K562 (cell line): ENCODE results near the gene KCNJ12. TPM values are rescaled to one million over a fixed set of nuclear protein-coding genes. Genes with fewer than 3 reads are reported as not detected.

Experiments
- ATAC-seq: fragments of 200-7000 bp; cut with Tn5 transposase; 3 replicates; pipeline ENCODE4 v1.9.1; 2020; ENCODE audit warnings: moderate library complexity
- BruUV-seq: library from RNA; stranded (reverse); fragments of 400-500 nt; replicated peaks from 2 replicates; lab custom pipeline; 2021; lab: Mats Ljungman, UMichigan
- CTCF ChIA-PET: fragments of 300-600 bp; formaldehyde crosslinking; extraction: SDS; loops from one replicate; lab custom pipeline; 2021; ENCODE audit warnings: low intra/inter-chr PET ratio; lab: Yijun Ruan, JAX
- POLR2A ChIA-PET: fragments of 300-600, 350-650 bp; sonication (Branson Sonifier 250); formaldehyde crosslinking; extraction: SDS; loops from one replicate; lab custom pipeline; 2021; ENCODE audit warnings: antibody characterized with exemption, inconsistent platforms; lab: Yijun Ruan, JAX
- DNase-seq, 4 experiments: peaks; one replicate each; pipeline versions ENCODE4 v3.0.0 to v3.0.0-alpha.2; 2011 to 2018; ENCODE audit warnings: low spot score in 3 of 4, mixed read lengths in 3 of 4; ENCODE audit errors: extremely low read depth in 1 of 4
- FAIRE-seq: peaks from 2 replicates; lab custom pipeline; 2011; peaks lifted over from hg19 to GRCh38; lab: Jason Lieb, UNC
- H2AFZ ChIP-seq: 2 replicates; pipeline ENCODE4 v1.6.0; 2011; ENCODE audit warnings: low read depth, low read length, control low read depth, inconsistent platforms
- H3K27ac ChIP-seq: fragments of 200-600 bp; 3 replicates; pipeline ENCODE4 v1.8.0; 2011; ENCODE audit warnings: low read depth, mild to moderate bottlenecking, control low read depth, inconsistent platforms, low read length, moderate library complexity, mixed read lengths; ENCODE audit errors: extremely low read depth
- H3K27me3 ChIP-seq, 2 experiments: fragments of 300-600 bp in 1 of 2; 2 replicates in 1 of 2; 3 replicates in 1 of 2; pipeline versions ENCODE4 v1.6.0 to v1.8.0; 2011; ENCODE audit warnings: inconsistent platforms in 2 of 2, low read length in 2 of 2, mild to moderate bottlenecking in 1 of 2, mixed read lengths in 1 of 2, moderate library complexity in 1 of 2; ENCODE audit not compliant: control insufficient read depth in 2 of 2, insufficient read depth in 2 of 2
- H3K36me3 ChIP-seq: fragments of 300-600 bp; 3 replicates; pipeline ENCODE4 v1.8.0; 2011; ENCODE audit warnings: mild to moderate bottlenecking, low read length, inconsistent platforms; ENCODE audit not compliant: control insufficient read depth, insufficient read depth
- H3K4me1 ChIP-seq, 2 experiments: fragments of 200-600 bp in 1 of 2; replicated peaks in 1 of 2; 2 replicates in 1 of 2; 3 replicates in 1 of 2; pipeline versions ENCODE4 v1.5.1 to v1.8.0; 2011; ENCODE audit warnings: inconsistent platforms in 2 of 2, low read length in 2 of 2, mild to moderate bottlenecking in 1 of 2, mixed read lengths in 1 of 2, moderate library complexity in 1 of 2; ENCODE audit not compliant: control insufficient read depth in 2 of 2, insufficient read depth in 2 of 2
- H3K4me2 ChIP-seq: 2 replicates; pipeline ENCODE4 v1.6.1; 2011; ENCODE audit warnings: low read length, control low read depth, inconsistent platforms, mixed read lengths; ENCODE audit not compliant: insufficient read depth
- H3K4me3 ChIP-seq: fragments of 200-600 bp; sonication (generic), shearing (Covaris generic); 2 replicates; pipeline ENCODE4 v1.5.1; 2016; ENCODE audit warnings: control low read depth, inconsistent platforms
- H3K79me2 ChIP-seq: fragments of 200-600 bp; 3 replicates; pipeline ENCODE4 v1.8.0; 2011; ENCODE audit warnings: low read length, inconsistent platforms; ENCODE audit not compliant: control insufficient read depth, insufficient read depth
- H3K9ac ChIP-seq, 2 experiments: 2 replicates each; pipeline versions ENCODE4 v1.6.0 to v1.6.1; 2011; ENCODE audit warnings: low read depth in 2 of 2, low read length in 2 of 2, control low read depth in 1 of 2, inconsistent platforms in 1 of 2, mild to moderate bottlenecking in 1 of 2, mixed read lengths in 1 of 2; ENCODE audit not compliant: insufficient read depth in 1 of 2
- H3K9me1 ChIP-seq: one replicate; pipeline ENCODE4 v1.6.0; 2011; ENCODE audit warnings: inconsistent platforms, mild to moderate bottlenecking, low read length, moderate library complexity; ENCODE audit not compliant: control insufficient read depth, insufficient read depth
- H3K9me3 ChIP-seq: replicated peaks from 2 replicates; pipeline ENCODE4 v1.5.1; 2011; ENCODE audit warnings: low read depth, low read length, inconsistent platforms; ENCODE audit not compliant: control insufficient read depth, insufficient read depth
- H4K20me1 ChIP-seq: replicated peaks from 2 replicates; pipeline ENCODE4 v1.6.1; 2011; ENCODE audit warnings: low read length, inconsistent platforms, mixed read lengths; ENCODE audit not compliant: control insufficient read depth, insufficient read depth
- CEBPB ChIP-seq: fragments of 450-650 bp; IDR thresholded peaks from 2 replicates; pipeline ENCODE4 v1.6.1; 2016; ENCODE audit warnings: missing genetic modification characterization, missing compliant biosample characterization
- TCF3 ChIP-seq: sonication (generic); formaldehyde crosslinking; IDR thresholded peaks from 2 replicates; pipeline ENCODE4 v1.4.0; 2020; ENCODE audit warnings: mild to moderate bottlenecking, missing genetic modification reagents
- ZNF175 ChIP-seq: fragments of 200-800 bp; sonication (Bioruptor generic); IDR thresholded peaks from 2 replicates; pipeline ENCODE4 v1.6.1; 2016; ENCODE audit warnings: low read depth, mild to moderate bottlenecking, missing genetic modification characterization, missing compliant biosample characterization
- ZNF197 ChIP-seq: fragments of 200-800 bp; sonication (Bioruptor generic); IDR thresholded peaks from 2 replicates; pipeline ENCODE4 v1.6.1; 2016; ENCODE audit warnings: low read depth, missing genetic modification characterization, missing compliant biosample characterization
- ZNF24 ChIP-seq: fragments of 450-650 bp; IDR thresholded peaks from 2 replicates; pipeline ENCODE4 v1.6.1; 2016
- ZNF253 ChIP-seq: fragments of 250-450 bp; sonication (Bioruptor Pico); conservative IDR thresholded peaks from 2 replicates; pipeline ENCODE4 v1.6.1; 2021; ENCODE audit warnings: mild to moderate bottlenecking
- WGBS: fragments of 100-300 bp; shearing (Covaris generic); methylation state at CpG from one replicate; pipeline ENCODE4 v1.1.6; 2016; ENCODE audit warnings: low coverage, mixed read lengths; ENCODE audit not compliant: insufficient coverage; ENCODE audit errors: missing lambda C conversion rate; 5-methylcytosine and 5-hydroxymethylcytosine counted together
- in situ Hi-C: fragments of 300-500 bp; cut with MboI; formaldehyde crosslinking; loops from 4 replicates; pipeline ENCODE4 v1.15.0; 2018; ENCODE audit warnings: inconsistent platforms, mixed read lengths
- intact Hi-C: fragments of 100-400 bp; cut with micrococcal nuclease; formaldehyde crosslinking; loops from 2 replicates; pipeline ENCODE4 v1.14.2; 2022
- polyA plus RNA-seq, 8 experiments: library from polyadenylated mRNA; depleted of rRNA in 4 of 8; stranded (reverse) in 5 of 8; unstranded in 3 of 8; fragments of >200 nt; fragmentation: Nextera tagmentation in 2 of 8; fragmentation: Illumina TruSeq in 1 of 8; extraction: Ambion mirVana in 2 of 8; extraction: Trizol in 1 of 8; gene quantifications; 2 replicates each; pipeline versions ENCODE4 v1.2.1 to v1.2.3, GENCODE V29; 2011 to 2014; ENCODE audit warnings: inconsistent platforms in 1 of 8, missing spikeins in 1 of 8
- total RNA-seq, 7 experiments: library from RNA; depleted of rRNA in 6 of 7; stranded (reverse); fragments of >200 nt in 6 of 7; fragmentation: Illumina TruSeq in 2 of 7; extraction: Trizol in 2 of 7; gene quantifications; 2 replicates each; pipeline versions ENCODE4 v1.2.1 to v1.2.3, GENCODE V29; 2011 to 2021; ENCODE audit warnings: low replicate concordance in 1 of 7

The KCNJ12 gene
- total and polyA plus RNA-seq, 9 of the 15 experiments (the other 6 are each of a cell fraction or from before 2014, with no cell fraction given) = 0.02 TPM; not detected in 8

DNA sequence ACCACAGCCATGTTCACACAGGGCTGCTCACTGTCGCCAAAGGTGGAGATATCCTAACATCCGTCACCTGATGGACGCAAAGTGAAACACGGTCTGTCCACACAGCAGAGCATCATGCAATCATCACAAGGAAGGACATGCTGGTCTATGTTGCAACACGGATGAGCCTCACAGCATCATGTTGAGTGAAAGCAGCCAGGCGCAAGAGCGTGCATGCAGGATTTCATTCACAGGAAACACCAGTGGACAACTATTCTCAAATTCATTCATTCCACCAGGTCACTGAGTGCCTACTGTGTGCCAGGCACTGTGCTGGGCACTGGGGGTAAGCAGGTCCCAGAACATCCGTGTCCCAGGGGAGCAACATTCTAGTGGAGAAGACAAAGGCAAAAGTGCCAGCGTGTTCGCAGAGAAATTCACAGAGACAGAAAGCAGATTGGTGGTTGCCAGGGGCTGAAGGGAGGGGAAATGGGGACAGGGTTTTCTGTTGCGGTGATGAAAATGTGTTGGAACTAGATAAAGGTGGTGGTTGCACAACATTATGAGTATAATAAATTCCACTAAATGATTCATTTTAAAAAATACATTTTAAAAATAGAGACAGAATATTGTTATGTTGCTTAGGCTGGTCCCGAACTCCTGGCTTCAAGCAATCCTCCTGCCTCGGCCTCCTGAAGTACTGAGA is 22.7 kb upstream of the KCNJ12 start:
- DNase-seq (no peak), ATAC-seq (no peak), FAIRE-seq (no peak)
- no peaks in the 10 kb centered on the region for H3K36me3 ChIP-seq
- BruUV-seq = no TSS peak
- H3K79me2 ChIP-seq = no peaks in the 10 kb centered on the region
- H3K4me3 ChIP-seq = no peak overlapping the region
- no peak overlapping the region for H2AFZ ChIP-seq
- no peaks in the 10 kb centered on the region for H4K20me1 ChIP-seq
- in situ Hi-C loops (no loop called here), intact Hi-C loops (no loop called here)
- TF ChIP-seq ZNF175 (CRISPR knock-in tag) (no peak), ZNF253 (CRISPR knock-in tag) (no peak), CEBPB (tag) (peak; percentile 60)
- under 1% methylated on average over 13 of the region's 13 CpGs for WGBS
- H3K9ac ChIP-seq = no peak overlapping the region
- H3K4me2 ChIP-seq = no peak overlapping the region
- H3K4me1 ChIP-seq = no peaks in the 10 kb centered on the region; a peak in 1 of 5 replicates
- peaks cover 5 to 29% of the 10 kb centered on the region in 2 experiments; a peak in 4 of 5 replicates for H3K27me3 ChIP-seq
- H3K27ac ChIP-seq = no peak overlapping the region
- no peaks in the 10 kb centered on the region for H3K9me3 ChIP-seq
- ChIA-PET CTCF (no interaction called here), POLR2A (no interaction called here)
- H3K9me1 ChIP-seq = no peaks in the 10 kb centered on the region

DNA sequence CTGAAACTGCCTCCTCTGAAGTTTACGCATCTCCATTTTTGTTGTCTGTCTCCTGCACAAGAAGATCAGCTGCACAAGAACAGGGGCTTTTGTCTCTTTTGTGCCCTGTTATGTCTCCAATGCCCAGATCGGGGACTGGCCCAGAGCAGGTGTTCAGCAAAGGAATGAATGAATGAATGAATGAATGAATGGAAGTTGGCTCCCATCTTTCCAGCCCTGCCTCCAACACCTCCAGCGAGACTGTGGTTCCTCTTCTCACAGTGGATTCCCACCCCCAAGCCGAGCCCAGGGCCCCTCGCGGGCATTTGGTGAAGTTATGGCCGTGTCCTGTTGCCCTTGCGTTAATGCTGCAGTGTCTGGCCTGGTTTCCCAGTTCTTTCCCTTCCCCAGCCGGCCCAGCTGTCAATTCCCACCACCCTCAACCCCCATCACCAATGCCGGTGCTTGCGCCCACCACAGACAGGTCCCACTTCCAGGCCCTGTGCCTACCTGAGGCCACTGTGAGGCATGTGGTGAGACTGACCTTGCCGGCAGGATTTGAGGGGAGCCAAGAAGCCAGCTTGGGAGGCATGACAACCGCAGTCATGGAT is 21.3 kb upstream of the KCNJ12 start:
- in situ Hi-C loops (no loop called here), intact Hi-C loops (no loop called here)
- Histone ChIP-seq H3K4me2 (no peak overlapping the region), H3K27ac (no peak overlapping the region), H3K36me3 (no peaks in the 10 kb centered on the region), H3K9me3 (no peaks in the 10 kb centered on the region), H3K9me1 (no peaks in the 10 kb centered on the region), H3K79me2 (no peaks in the 10 kb centered on the region), H3K4me3 (no peak overlapping the region), H3K4me1 (no peaks in the 10 kb centered on the region; a peak in 1 of 5 replicates), H2AFZ (no peak overlapping the region), H3K9ac (no peak overlapping the region), H3K27me3 (peaks cover 5 to 37% of the 10 kb centered on the region in 2 experiments; a peak in 4 of 5 replicates), H4K20me1 (no peaks in the 10 kb centered on the region)
- 13% methylated on average over 11 of the region's 13 CpGs for WGBS
- DNase-seq = no peak
- peak; percentile 57; the same call in 1 of the 2 replicates for TF ChIP-seq ZNF24
- TF ChIP-seq ZNF197 = no peak
- no peak for TF ChIP-seq TCF3
- no peak for FAIRE-seq
- ATAC-seq = no peak
- CTCF ChIA-PET = no interaction called here
- POLR2A ChIA-PET = no interaction called here
- BruUV-seq = no TSS peak
